ES-I3 (cell line): Measurements from ENCODE around the gene TIAL1.
"Not testable (repeated sequence)": the region's sequence is repeated elsewhere in the genome, so short reads cannot be mapped to it uniquely, and the experiment has no call there.

ENCODE experiments used
- H3K36me3 ChIP-seq: 2 replicates; pipeline ENCODE4 v1.6.1; 2013; ENCODE audit warnings: mild to moderate bottlenecking, low read length, control low read depth, moderate library complexity; ENCODE audit not compliant: insufficient read depth
- H3K4me1 ChIP-seq: 2 replicates; pipeline ENCODE4 v1.6.1; 2013; ENCODE audit warnings: mild to moderate bottlenecking, control low read depth, low read length; ENCODE audit not compliant: insufficient read depth
- H3K9ac ChIP-seq: 2 replicates; pipeline ENCODE4 v1.6.1; 2013; ENCODE audit warnings: low read depth, mild to moderate bottlenecking, low read length, moderate library complexity
- H3K9me3 ChIP-seq: 2 replicates; pipeline ENCODE4 v1.6.1; 2013; ENCODE audit warnings: mild to moderate bottlenecking, low read length, moderate library complexity; ENCODE audit not compliant: control insufficient read depth, insufficient read depth

The TIAL1 gene

GRCh38 chr10:119621078-119621384, 24.3 kb upstream of the TIAL1 start:
- Histone ChIP-seq H3K9ac (no peak overlapping the region), H3K36me3 (no peaks in the 10 kb centered on the region), H3K9me3 (no peaks in the 10 kb centered on the region)

GRCh38 chr10:119620241-119621077, 23.7 kb upstream of the TIAL1 start:
- Histone ChIP-seq H3K36me3 (no peaks in the 10 kb centered on the region), H3K9me3 (no peaks in the 10 kb centered on the region), H3K9ac (no peak overlapping the region), H3K4me1 (peaks cover 17% of the 10 kb centered on the region; the same call in 1 of the 2 replicates)

More at GRCh38 chr10:119621078-119621384, 24.3 kb upstream of the TIAL1 start:
- H3K4me1 ChIP-seq = peaks cover 17% of the 10 kb centered on the region; the same call in 1 of the 2 replicates

- not testable (repeated sequence) for H3K9ac ChIP-seq, H3K9me3 ChIP-seq, H3K36me3 ChIP-seq
- peaks cover 17% of the 10 kb centered on the region; the same call in 1 of the 2 replicates for H3K4me1 ChIP-seq
Observed at GRCh38 chr10:119619811-119620210, 23.0 kb upstream of the TIAL1 start.

- Histone ChIP-seq H3K4me1 (peaks cover 17% of the 10 kb centered on the region; the same call in 1 of the 2 replicates), H3K36me3 (no peaks in the 10 kb centered on the region), H3K9ac (no peak overlapping the region), H3K9me3 (no peaks in the 10 kb centered on the region)
Observed at GRCh38 chr10:119619215-119619614, 22.5 kb upstream of the TIAL1 start.

- Histone ChIP-seq H3K36me3 (no peaks in the 10 kb centered on the region), H3K9me3 (no peaks in the 10 kb centered on the region), H3K4me1 (peaks cover 17% of the 10 kb centered on the region; the same call in 1 of the 2 replicates), H3K9ac (no peak overlapping the region)
Observed at GRCh38 chr10:119616882-119617570, 20.3 kb upstream of the TIAL1 start.

- no peak overlapping the region for H3K9ac ChIP-seq
Observed at GRCh38 chr10:119614686-119615085, 17.9 kb upstream of the TIAL1 start.

GRCh38 chr10:119613741-119614140, 17.0 kb upstream of the TIAL1 start:
- H3K9me3 ChIP-seq = no peaks in the 10 kb centered on the region; the same call in 1 of the 2 replicates

More at GRCh38 chr10:119614686-119615085, 17.9 kb upstream of the TIAL1 start:
- Histone ChIP-seq H3K9me3 (no peaks in the 10 kb centered on the region; the same call in 1 of the 2 replicates), H3K4me1 (peaks cover 5% of the 10 kb centered on the region; the same call in 1 of the 2 replicates), H3K36me3 (no peaks in the 10 kb centered on the region)

GRCh38 chr10:119611433-119611832, 14.7 kb upstream of the TIAL1 start:
- no peaks in the 10 kb centered on the region for H3K4me1 ChIP-seq
- H3K36me3 ChIP-seq = no peaks in the 10 kb centered on the region
- H3K9ac ChIP-seq = no peak overlapping the region
- H3K9me3 ChIP-seq = no peaks in the 10 kb centered on the region; the same call in 1 of the 2 replicates

More at GRCh38 chr10:119613741-119614140, 17.0 kb upstream of the TIAL1 start:
- H3K9ac ChIP-seq = no peak overlapping the region
- no peaks in the 10 kb centered on the region for H3K36me3 ChIP-seq
- peaks cover 3% of the 10 kb centered on the region; the same call in 1 of the 2 replicates for H3K4me1 ChIP-seq

- Histone ChIP-seq H3K9ac (no peak overlapping the region), H3K4me1 (no peaks in the 10 kb centered on the region), H3K9me3 (no peaks in the 10 kb centered on the region; the same call in 1 of the 2 replicates), H3K36me3 (no peaks in the 10 kb centered on the region)
Observed at GRCh38 chr10:119609516-119609915, 12.8 kb upstream of the TIAL1 start.

- no peak overlapping the region for H3K9ac ChIP-seq
- no peaks in the 10 kb centered on the region; the same call in 1 of the 2 replicates for H3K9me3 ChIP-seq
- no peaks in the 10 kb centered on the region for H3K4me1 ChIP-seq
- no peaks in the 10 kb centered on the region for H3K36me3 ChIP-seq
Observed at GRCh38 chr10:119608316-119609155, 11.8 kb upstream of the TIAL1 start.

GRCh38 chr10:119604468-119604867, 7.7 kb upstream of the TIAL1 start:
- Histone ChIP-seq H3K9me3 (no peaks in the 10 kb centered on the region), H3K36me3 (no peaks in the 10 kb centered on the region), H3K9ac (no peak overlapping the region), H3K4me1 (no peaks in the 10 kb centered on the region)

- no peaks in the 10 kb centered on the region for H3K36me3 ChIP-seq
- no peaks in the 10 kb centered on the region for H3K4me1 ChIP-seq
- no peak overlapping the region for H3K9ac ChIP-seq
- no peaks in the 10 kb centered on the region for H3K9me3 ChIP-seq
Observed at GRCh38 chr10:119602241-119603095, 5.7 kb upstream of the TIAL1 start.

- no peak overlapping the region; the same call in 1 of the 2 replicates for H3K9ac ChIP-seq
Observed at GRCh38 chr10:119598397-119598796, 1.6 kb upstream of the TIAL1 start.

More at GRCh38 chr10:119598397-119598796, 1.6 kb upstream of the TIAL1 start:
- Histone ChIP-seq H3K36me3 (no peaks in the 10 kb centered on the region), H3K9me3 (no peaks in the 10 kb centered on the region), H3K4me1 (peaks cover 3% of the 10 kb centered on the region; the same call in 1 of the 2 replicates)
